GM21360 (cell line): Measurements from ENCODE around the gene MARCHF10.
"Not testable (repeated sequence)": the region's sequence is repeated elsewhere in the genome, so short reads cannot be mapped to it uniquely, and the experiment has no call there.

ENCODE experiments used
- ATAC-seq: cut with Tn5 transposase; IDR thresholded peaks from one replicate; pipeline ENCODE4 v1.9.1; 2021; ENCODE audit warnings: mild to moderate bottlenecking, moderate library complexity; ENCODE audit not compliant: unreplicated experiment

The MARCHF10 gene

GRCh38 chr17:62791235-62791734, 16.8 kb downstream of the MARCHF10 start:
- ATAC-seq: no peak

GRCh38 chr17:62790564-62790986, 17.5 kb downstream of the MARCHF10 start:
- ATAC-seq: no peak

DNA sequence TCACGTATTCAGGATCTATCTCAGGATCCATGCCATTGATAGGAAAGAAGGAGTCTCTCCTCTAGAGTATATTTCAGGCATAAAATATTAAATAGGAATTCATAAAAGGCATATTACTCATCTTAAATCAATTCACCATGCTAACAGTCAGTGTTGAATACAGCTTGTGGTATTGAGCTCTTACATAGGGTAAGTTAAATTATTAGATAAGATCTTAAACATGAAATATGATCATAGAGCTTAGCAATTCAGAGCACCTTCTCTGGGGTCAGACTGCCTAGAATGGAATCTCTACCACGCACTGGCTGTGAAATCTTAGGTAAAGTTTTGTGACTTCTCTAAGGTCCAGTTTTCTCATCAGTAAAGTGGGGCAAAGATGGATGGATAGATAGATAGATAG, 20.7 kb downstream of the MARCHF10 start:
- ATAC-seq: no peak

GRCh38 chr17:62786646-62787045, 21.5 kb downstream of the MARCHF10 start:
- ATAC-seq: no peak

- ATAC-seq: not testable (repeated sequence)
Measured at GRCh38 chr17:62785983-62786382, 22.1 kb downstream of the MARCHF10 start.

DNA sequence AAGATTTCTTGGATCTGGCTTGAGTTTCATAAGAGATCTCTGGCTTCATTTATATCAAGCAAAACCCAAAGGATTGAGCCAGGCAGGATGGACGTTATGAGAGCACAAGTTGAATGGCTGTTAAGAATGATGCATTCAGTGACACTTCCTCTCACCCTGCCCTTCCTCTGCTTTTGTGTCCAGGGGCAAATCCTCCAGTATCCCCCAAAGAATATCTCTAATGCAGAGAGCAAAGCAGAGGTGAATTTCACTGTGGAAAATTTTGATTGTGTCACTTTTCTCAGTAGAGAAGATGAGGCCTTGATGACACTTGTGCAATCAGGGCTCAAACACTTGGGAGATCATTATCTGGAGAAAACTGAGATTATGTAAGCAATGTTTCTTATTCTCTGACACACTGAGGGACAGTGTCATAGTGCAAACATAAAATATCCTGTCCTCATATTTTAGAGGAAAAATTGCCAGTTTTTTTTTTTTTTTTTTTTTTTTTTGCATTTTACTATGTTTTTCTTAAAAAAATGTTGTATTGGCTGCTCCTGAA, 25.3 kb downstream of the MARCHF10 start:
- ATAC-seq: no peak

DNA sequence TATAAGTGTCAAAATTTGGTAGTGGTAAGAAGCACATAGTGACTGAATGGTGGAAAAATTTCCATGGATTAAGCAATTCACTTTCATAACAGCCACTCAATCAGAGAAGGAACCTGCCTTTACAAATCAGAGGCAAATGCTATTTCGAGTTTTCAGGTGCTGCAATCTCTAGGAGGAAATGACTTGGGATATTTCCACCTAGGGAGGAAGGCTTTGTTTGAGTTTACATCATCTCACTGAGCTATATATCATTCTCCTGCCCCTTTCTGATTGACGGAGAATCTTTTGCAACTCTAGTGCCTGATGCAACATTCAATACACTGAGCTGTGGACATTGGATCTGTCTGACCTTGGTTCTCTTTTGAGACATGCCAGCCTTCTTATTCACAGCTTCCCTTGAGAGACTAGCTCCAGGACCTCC, 26.3 kb downstream of the MARCHF10 start:
- ATAC-seq: no peak

GRCh38 chr17:62781356-62781755, 26.8 kb downstream of the MARCHF10 start:
- no peak for ATAC-seq

GRCh38 chr17:62780951-62781350, 27.2 kb downstream of the MARCHF10 start:
- ATAC-seq: no peak

GRCh38 chr17:62780269-62780668, 27.8 kb downstream of the MARCHF10 start:
- no peak for ATAC-seq

DNA sequence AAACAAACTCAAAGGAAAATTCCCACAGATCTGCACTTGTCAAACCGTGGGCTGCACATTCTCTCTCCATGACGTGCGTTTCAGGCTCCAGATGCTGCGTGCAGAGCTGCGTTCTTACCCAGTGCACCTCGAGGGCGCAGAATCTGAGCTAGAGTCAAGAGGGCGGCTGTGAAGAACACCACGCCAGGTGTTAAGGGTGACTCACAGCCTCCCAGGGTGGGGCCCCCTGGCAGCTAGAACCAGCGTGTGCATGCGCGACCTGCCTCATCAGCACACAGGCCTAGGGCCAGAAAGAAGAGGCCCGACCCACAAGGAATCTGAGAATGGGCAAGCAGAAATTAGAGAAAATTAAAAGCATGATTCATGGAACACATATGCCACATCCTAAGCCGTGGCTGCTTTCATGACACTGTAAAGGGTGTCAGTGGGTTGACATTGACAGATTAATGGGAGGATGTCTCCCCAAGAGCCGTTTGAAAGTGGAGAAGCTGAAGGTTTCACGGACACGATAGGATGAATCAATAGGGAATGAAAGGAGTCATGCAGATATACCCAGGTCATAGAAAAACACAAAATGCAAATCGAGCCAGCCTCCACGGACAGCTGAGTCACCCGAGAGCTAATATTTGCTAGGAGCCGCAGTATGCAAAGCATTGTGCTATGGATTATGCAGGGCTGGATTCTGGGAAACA, 29.0 kb downstream of the MARCHF10 start:
- ATAC-seq: no peak

GRCh38 chr17:62775876-62776275, 32.2 kb downstream of the MARCHF10 start:
- ATAC-seq: no peak

GRCh38 chr17:62774338-62774737, 33.8 kb downstream of the MARCHF10 start:
- no peak for ATAC-seq

DNA sequence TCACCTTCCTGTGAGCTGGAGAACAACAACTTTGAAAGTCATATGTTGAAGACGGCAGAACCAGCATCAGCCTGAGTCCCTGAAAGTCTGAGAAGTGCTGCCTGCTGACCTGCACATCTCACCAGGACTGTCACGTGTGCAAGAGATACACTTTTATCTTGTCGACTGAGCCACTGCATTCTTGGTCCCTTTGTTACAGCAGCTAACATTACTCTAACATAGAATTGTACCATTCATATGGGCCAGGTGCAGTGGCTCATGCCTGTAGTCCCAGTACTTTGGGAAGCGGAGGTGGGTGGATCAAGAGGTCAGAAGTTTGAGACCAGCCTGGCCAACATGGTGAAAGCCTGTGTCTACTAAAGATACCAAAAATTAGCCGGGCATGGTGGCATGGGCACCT, 40.1 kb downstream of the MARCHF10 start:
- no peak for ATAC-seq

DNA sequence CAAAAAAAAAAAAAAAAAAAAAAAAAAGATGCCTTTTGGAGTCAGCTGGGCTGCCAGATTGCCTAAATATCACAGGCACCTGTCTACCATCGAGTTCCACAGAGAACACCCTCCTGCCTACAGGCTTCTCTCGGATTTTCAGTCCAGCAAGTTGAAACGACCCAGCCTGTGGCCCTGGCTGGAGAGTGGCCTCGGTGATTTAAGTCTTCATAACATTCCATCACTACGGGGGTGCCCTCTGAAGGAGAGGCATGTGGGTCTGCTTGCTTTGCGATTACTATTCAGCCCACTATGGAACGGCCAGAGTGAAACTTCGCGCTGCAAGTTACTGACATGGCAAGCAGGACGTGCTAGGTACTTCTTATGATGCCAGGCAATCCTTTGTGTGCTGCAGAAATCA, 42.8 kb downstream of the MARCHF10 start:
- no peak for ATAC-seq

DNA sequence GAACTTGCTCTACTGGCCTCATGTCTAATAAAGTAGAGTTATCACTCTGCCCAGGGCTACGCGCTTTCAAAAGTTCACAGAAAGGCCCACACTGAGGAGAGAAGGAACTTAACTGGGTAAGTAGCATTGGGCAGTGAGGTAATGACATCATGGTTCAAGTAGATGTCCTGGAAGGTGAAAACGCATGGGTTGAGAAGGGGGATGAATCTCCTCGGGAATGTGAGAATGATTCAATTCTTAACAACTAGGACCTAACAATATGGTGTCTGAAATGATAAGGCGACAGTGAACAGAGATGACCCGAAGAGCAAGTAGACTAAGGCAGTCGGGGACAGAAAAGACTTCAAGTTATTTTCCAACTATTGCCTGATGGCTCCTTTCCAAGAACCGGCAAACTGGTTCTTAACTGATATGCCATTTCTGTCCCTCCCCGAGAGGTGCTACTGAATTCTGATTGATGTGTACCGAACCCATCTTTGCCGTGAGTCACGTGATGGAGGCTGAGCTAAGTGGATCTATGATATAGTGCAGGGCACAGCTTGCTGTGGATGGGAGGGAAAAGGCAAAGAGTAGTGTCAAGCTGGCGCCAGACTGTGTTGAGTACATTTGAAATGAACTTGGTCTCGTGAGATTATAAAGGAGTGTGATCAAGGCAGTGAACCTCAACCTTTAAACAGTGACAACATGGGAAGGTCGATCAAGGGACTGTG, 44.1 kb downstream of the MARCHF10 start:
- no peak for ATAC-seq

DNA sequence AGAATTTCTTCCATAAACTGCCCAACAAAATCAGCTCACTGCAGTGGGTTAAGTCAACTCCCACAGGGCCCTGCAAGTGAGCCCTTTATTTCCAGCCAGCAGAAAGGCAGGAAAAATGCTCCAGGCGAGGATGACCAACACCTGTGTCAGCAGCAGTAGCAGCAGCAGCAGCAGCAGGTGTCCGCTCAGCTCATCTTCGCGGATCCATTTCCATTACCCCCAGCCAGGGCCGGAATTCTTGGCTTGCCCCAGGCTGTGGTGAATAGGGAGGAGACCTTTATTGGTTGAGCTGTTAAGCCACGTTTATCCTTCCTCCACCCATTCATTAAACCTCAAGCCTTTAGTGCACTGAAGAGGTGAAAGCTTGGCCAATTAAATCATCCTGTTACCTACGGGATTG, 46.2 kb downstream of the MARCHF10 start:
- ATAC-seq: no peak

DNA sequence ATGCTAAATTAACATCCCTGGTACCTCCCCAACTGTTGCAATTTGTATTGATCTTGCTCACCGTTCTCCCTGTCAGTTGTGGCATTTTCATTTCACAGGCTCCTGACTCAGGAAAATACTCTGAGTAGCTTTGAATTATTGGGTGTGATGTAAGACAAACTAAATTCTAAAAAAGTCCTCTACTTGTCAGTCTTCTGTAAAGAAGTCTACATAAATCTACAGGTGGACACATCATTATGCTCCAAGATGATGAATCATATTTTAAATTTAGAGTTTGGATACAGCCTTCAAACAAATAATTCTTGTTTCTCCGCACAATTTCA, 47.2 kb downstream of the MARCHF10 start:
- no peak for ATAC-seq

GRCh38 chr17:62760059-62760944, 47.8 kb downstream of the MARCHF10 start:
- ATAC-seq: no peak

DNA sequence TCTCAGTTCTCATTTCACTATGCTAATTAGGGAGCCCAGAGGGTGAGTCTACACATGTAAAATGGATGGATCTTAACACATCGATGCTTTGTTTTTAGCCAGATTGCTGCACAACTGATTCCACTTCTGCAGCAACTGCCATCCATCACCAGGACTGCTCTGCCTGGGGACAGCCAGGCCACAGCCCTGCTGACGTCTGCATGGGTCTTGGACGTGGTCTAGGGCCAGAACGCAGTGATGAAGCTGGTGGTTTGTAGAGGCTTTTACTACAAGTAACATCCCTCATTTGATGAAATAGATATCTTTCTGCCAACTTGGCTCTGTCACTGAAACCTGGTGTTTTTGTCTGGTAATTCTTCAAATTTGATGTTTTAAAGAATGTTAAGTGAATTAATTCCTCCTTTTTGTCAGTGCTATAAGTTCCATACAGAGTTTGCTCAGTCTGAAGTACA, 50.6 kb downstream of the MARCHF10 start:
- no peak for ATAC-seq

- ATAC-seq: no peak
Measured at GRCh38 chr17:62756198-62756597, 51.9 kb downstream of the MARCHF10 start.
